Limb (tissue), 2 donors: ENCODE measurements around the gene FAM133A.
A peak's percentile ranks its signal among the peaks of the same experiment; 100 is the strongest.

Experiments used
- DNase-seq, 2 donors: peaks; one replicate each; pipeline ENCODE4 v3.0.0-alpha.2; 2016; ENCODE audit errors: extremely low spot score in 2 of 2

Gene FAM133A

DNA sequence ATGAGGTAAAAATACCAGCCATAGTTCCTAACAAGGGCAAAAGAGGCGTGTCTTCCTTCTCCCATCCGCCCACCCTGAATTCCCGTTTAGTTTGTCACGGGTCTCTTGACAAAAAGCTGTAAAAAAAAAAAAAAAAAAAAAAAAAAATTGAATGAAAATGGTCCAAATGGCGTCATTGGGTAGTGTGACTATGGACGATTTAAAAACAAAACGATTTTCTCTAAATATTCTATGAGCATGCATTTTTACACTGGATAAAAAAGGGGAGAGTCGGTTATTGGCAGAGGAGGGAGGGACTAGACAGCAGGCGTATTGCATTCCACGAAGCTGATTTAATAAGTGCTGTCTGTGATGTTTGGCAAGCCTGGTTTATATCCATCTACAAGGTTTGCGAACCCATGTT lies at the start of gene FAM133A:
Gene FAM133A, plus strand, starts transcription at position 338 of the 403 bp plus-strand sequence. CDS start 35,214 bp downstream, outside the sequence.
- peak in 1 of 2 donors; percentile 32 for DNase-seq

DNA sequence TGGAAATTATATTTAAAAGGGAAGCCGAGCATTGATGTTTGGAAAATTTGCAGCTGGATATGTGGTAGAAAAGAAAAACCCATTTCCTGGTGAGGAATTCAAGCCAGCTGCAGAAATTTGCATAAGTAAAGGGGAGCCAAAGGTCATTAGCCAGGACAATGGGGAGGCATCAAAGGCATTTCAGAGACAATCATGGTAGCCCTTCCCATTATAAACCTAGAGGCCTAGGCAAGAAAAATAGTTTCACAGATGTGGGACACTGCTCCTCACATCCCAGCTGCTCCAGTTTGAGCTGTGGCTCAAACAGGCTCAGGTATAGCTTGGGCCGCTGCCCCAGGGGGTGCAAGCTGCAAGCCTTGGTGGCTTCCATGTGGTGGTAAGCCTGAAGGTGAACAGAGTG lies 36.4 kb upstream of the FAM133A start:
- DNase-seq, result no peak

GRCh38 chrX:93649381-93649780 lies 24.6 kb upstream of the FAM133A start:
- no peak for DNase-seq

GRCh38 chrX:93660575-93660974 lies 13.4 kb upstream of the FAM133A start:
- DNase-seq, result no peak

GRCh38 chrX:93673056-93673868 lies 744 bp upstream of the FAM133A start, which contains the start of gene NAP1L3:
TSS of gene NAP1L3 (minus strand) at chrX:93673578. CDS start at chrX:93673304, 274 bp downstream.
- peak; percentile 83 to 85 for DNase-seq

GRCh38 chrX:93695981-93696380 lies 22.0 kb downstream of the FAM133A start:
- DNase-seq, result no peak

- no peak for DNase-seq
Observed at GRCh38 chrX:93703701-93704100, 29.7 kb downstream of the FAM133A start.

- no peak for DNase-seq
Observed at GRCh38 chrX:93711076-93711475, 37.1 kb downstream of the FAM133A start.

- no peak for DNase-seq
Observed at GRCh38 chrX:93741811-93742210, 67.8 kb downstream of the FAM133A start.

DNA sequence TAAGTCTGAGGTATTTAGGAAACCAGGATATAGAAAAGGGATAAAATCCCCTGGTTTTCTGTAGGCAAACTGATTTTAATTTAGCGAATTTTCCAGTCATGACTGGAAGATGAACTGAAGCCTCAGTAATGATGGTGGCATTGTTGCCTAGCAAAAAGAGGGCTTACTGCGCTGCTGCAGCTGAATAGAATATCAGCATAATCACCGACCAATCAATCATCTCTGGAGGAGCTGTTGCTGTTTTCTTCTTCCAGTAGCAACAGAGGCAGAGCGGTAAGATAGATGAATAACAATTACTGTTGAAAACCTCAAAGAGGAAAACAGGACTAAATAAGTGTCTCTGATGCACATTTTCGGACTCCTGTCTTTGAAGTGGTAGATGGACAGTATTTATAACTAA lies 86.2 kb downstream of the FAM133A start:
- no peak for DNase-seq
